IMR-90 (cell line): ENCODE results near the gene NADK. TPM values are rescaled to one million over a fixed set of nuclear protein-coding genes. Genes with fewer than 3 reads are reported as not detected.

Experiments used
- ATAC-seq: fragments of 200-7000 bp; cut with Tn5 transposase; 2 replicates; pipeline ENCODE4 v1.9.1; 2020; ENCODE audit warnings: low read depth, mild to moderate bottlenecking, moderate library complexity
- BruUV-seq: library from RNA; stranded (reverse); fragments of 400-500 nt; replicated peaks from 2 replicates; lab custom pipeline; 2021; lab: Mats Ljungman, UMichigan
- CTCF ChIA-PET: fragments of 300-600 bp; formaldehyde crosslinking; extraction: SDS; loops from one replicate; lab custom pipeline; 2021; ENCODE audit warnings: antibody characterized with exemption; lab: Yijun Ruan, JAX
- POLR2A ChIA-PET: fragments of 300-600 bp; sonication (Branson Sonifier 250); formaldehyde crosslinking; loops from one replicate; lab custom pipeline; 2022; ENCODE audit warnings: antibody characterized with exemption; ENCODE audit not compliant: unreplicated experiment; lab: Charles Lee
- DNase-seq: peaks from one replicate; pipeline ENCODE4 v3.0.0; 2013
- H2AFZ ChIP-seq: replicated peaks from 2 replicates; pipeline ENCODE3; 2013; ENCODE audit warnings: low read length, mild to moderate bottlenecking; ENCODE audit not compliant: poor library complexity
- H2AK5ac ChIP-seq: 2 replicates; pipeline ENCODE4 v1.6.1; 2013; ENCODE audit warnings: low read depth, low read length, inconsistent platforms
- H2AK9ac ChIP-seq: replicated peaks from 2 replicates; pipeline ENCODE3; 2013; ENCODE audit warnings: mild to moderate bottlenecking, low read depth, low read length, moderate library complexity; ENCODE audit not compliant: poor library complexity
- H2BK120ac ChIP-seq: 2 replicates; pipeline ENCODE4 v1.6.1; 2013; ENCODE audit warnings: low read depth, low read length, inconsistent platforms
- H2BK15ac ChIP-seq: 3 replicates; pipeline ENCODE4 v1.6.1; 2013; ENCODE audit warnings: low read depth, low read length, inconsistent platforms
- H2BK20ac ChIP-seq: 2 replicates; pipeline ENCODE4 v1.6.1; 2013; ENCODE audit warnings: low read depth, mild to moderate bottlenecking, inconsistent platforms, low read length, moderate library complexity
- H2BK5ac ChIP-seq: 2 replicates; pipeline ENCODE4 v1.6.1; 2013; ENCODE audit warnings: mild to moderate bottlenecking, low read depth, low read length, inconsistent platforms; ENCODE audit not compliant: poor library complexity, severe bottlenecking
- H3K14ac ChIP-seq: replicated peaks from 2 replicates; pipeline ENCODE4 v1.6.1; 2013; ENCODE audit warnings: low read depth, low read length, inconsistent platforms
- H3K18ac ChIP-seq: 2 replicates; pipeline ENCODE4 v1.6.1; 2013; ENCODE audit warnings: low read depth, low read length, control low read depth
- H3K23ac ChIP-seq: 2 replicates; pipeline ENCODE4 v1.6.1; 2013; ENCODE audit warnings: low read depth, low read length, inconsistent platforms
- H3K27ac ChIP-seq: 2 replicates; pipeline ENCODE4 v1.5.1; 2013; ENCODE audit warnings: mild to moderate bottlenecking, control low read depth, low read length; ENCODE audit not compliant: insufficient read depth
- H3K27me3 ChIP-seq: 2 replicates; pipeline ENCODE4 v1.6.1; 2013; ENCODE audit warnings: low read length; ENCODE audit not compliant: control insufficient read depth, insufficient read depth
- H3K36me3 ChIP-seq: 2 replicates; pipeline ENCODE4 v1.6.1; 2013; ENCODE audit warnings: low read length, mixed read lengths; ENCODE audit not compliant: control insufficient read depth, insufficient read depth
- H3K4ac ChIP-seq: 2 replicates; pipeline ENCODE4 v1.6.1; 2013; ENCODE audit warnings: low read depth, low read length, inconsistent platforms
- H3K4me1 ChIP-seq: 2 replicates; pipeline ENCODE4 v1.6.1; 2013; ENCODE audit warnings: low read length, mixed read lengths; ENCODE audit not compliant: control insufficient read depth, insufficient read depth
- H3K4me2 ChIP-seq: 2 replicates; pipeline ENCODE4 v1.6.1; 2013; ENCODE audit warnings: low read depth, mild to moderate bottlenecking, control low read depth, low read length, moderate library complexity
- H3K4me3 ChIP-seq: 2 replicates; pipeline ENCODE4 v1.5.1; 2013; ENCODE audit warnings: low read depth, mild to moderate bottlenecking, control low read depth, low read length, moderate library complexity; ENCODE audit not compliant: insufficient read depth
- H3K56ac ChIP-seq: 2 replicates; pipeline ENCODE4 v1.6.1; 2013; ENCODE audit warnings: low read length, inconsistent platforms; ENCODE audit not compliant: insufficient read depth; ENCODE audit errors: extremely low read depth
- H3K79me1 ChIP-seq, 2 experiments: 2 replicates each; pipeline ENCODE4 v1.6.1; 2013; ENCODE audit warnings: low read length in 2 of 2, inconsistent platforms in 1 of 2, low read depth in 1 of 2
- H3K9ac ChIP-seq: 2 replicates; pipeline ENCODE4 v1.6.1; 2013; ENCODE audit warnings: low read depth, low read length, control low read depth
- H3K9me1 ChIP-seq: 2 replicates; pipeline ENCODE4 v1.6.1; 2013; ENCODE audit warnings: low read length, inconsistent platforms; ENCODE audit not compliant: insufficient read depth
- H3K9me3 ChIP-seq: 2 replicates; pipeline ENCODE4 v1.6.1; 2013; ENCODE audit warnings: low read length; ENCODE audit not compliant: control insufficient read depth, insufficient read depth
- H4K20me1 ChIP-seq: 2 replicates; pipeline ENCODE4 v1.6.1; 2013; ENCODE audit warnings: low read length, inconsistent platforms; ENCODE audit not compliant: insufficient read depth
- H4K5ac ChIP-seq: 2 replicates; pipeline ENCODE4 v1.6.1; 2013; ENCODE audit warnings: mild to moderate bottlenecking, low read depth, low read length, control low read depth
- H4K8ac ChIP-seq, 2 experiments: 2 replicates each; pipeline ENCODE4 v1.6.1; 2013; ENCODE audit warnings: low read depth in 2 of 2, low read length in 2 of 2, control low read depth in 1 of 2, inconsistent platforms in 1 of 2
- H4K91ac ChIP-seq: 2 replicates; pipeline ENCODE4 v1.6.1; 2013; ENCODE audit warnings: low read depth, low read length, inconsistent platforms; ENCODE audit not compliant: insufficient read depth
- BHLHE40 ChIP-seq: fragments of 150-350 bp; IDR thresholded peaks from 2 replicates; pipeline ENCODE4 v1.6.1; 2016; ENCODE audit warnings: mild to moderate bottlenecking, low read depth, low read length
- ELK1 ChIP-seq: fragments of 150-350 bp; IDR thresholded peaks from 2 replicates; pipeline ENCODE4 v1.6.1; 2016; ENCODE audit warnings: low read depth, mild to moderate bottlenecking, low read length, moderate library complexity, borderline replicate concordance
- MXI1 ChIP-seq: IDR thresholded peaks from 2 replicates; pipeline ENCODE4 v1.6.1; 2012; ENCODE audit warnings: low read depth, mild to moderate bottlenecking, low read length, moderate library complexity, borderline replicate concordance
- POLR2A ChIP-seq: IDR thresholded peaks from 2 replicates; pipeline ENCODE4 v1.6.1; 2012; ENCODE audit warnings: mild to moderate bottlenecking, low read depth, low read length
- RCOR1 ChIP-seq: IDR thresholded peaks from 2 replicates; pipeline ENCODE4 v1.6.1; 2012; ENCODE audit warnings: mild to moderate bottlenecking, low read length, improper control_type of control experiment; ENCODE audit not compliant: insufficient replicate concordance
- SMC3 ChIP-seq: fragments of 150-350 bp; IDR thresholded peaks from 2 replicates; pipeline ENCODE4 v1.6.1; 2016; ENCODE audit warnings: low read depth, mild to moderate bottlenecking, antibody characterized with exemption, low read length, moderate library complexity
- USF2 ChIP-seq: fragments of 150-350 bp; IDR thresholded peaks from 2 replicates; pipeline ENCODE4 v1.6.1; 2017; ENCODE audit warnings: mild to moderate bottlenecking, antibody characterized with exemption, low read length, low read depth
- WGBS, 2 experiments: methylation state at CpG; one replicate each; pipeline versions ENCODE4 v1.1.5 to v1.1.7; 2013; ENCODE audit warnings: missing lambda C conversion rate in 2 of 2; ENCODE audit not compliant: insufficient read length in 1 of 2; ENCODE audit errors: extremely low coverage in 2 of 2; 5-methylcytosine and 5-hydroxymethylcytosine counted together
- dilution Hi-C: fragments of 300-500 bp; cut with HindIII; formaldehyde crosslinking; loops from one replicate; pipeline ENCODE4 v1.14.3; 2018; ENCODE audit warnings: low sequenced_read_pairs; ENCODE audit not compliant: unreplicated experiment
- in situ Hi-C: fragments of 300-500 bp; cut with MboI; formaldehyde crosslinking; loops from 3 replicates; pipeline ENCODE4 v1.14.3; 2019; ENCODE audit warnings: low sequenced_read_pairs, inconsistent platforms, mixed read lengths
- intact Hi-C: fragments of 100-400 bp; cut with micrococcal nuclease; formaldehyde crosslinking; loops from 2 replicates; pipeline ENCODE4 v1.10.0; 2022
- polyA plus RNA-seq, 3 experiments: library from polyadenylated mRNA; depleted of rRNA; stranded (reverse); fragments of >200 nt; gene quantifications; 2 replicates each; pipeline ENCODE4 v1.2.3, GENCODE V29; 2012; ENCODE audit warnings: low replicate concordance in 1 of 3
- total RNA-seq: library from RNA; depleted of rRNA; stranded (reverse); fragments of >200 nt; gene quantifications from 2 replicates; pipeline ENCODE4 v1.2.3, GENCODE V29; 2012

The NADK gene
- total and polyA plus RNA-seq, 2 of the 4 experiments (the other 2 are of a cell fraction) = 12.5 to 56.1 TPM

DNA sequence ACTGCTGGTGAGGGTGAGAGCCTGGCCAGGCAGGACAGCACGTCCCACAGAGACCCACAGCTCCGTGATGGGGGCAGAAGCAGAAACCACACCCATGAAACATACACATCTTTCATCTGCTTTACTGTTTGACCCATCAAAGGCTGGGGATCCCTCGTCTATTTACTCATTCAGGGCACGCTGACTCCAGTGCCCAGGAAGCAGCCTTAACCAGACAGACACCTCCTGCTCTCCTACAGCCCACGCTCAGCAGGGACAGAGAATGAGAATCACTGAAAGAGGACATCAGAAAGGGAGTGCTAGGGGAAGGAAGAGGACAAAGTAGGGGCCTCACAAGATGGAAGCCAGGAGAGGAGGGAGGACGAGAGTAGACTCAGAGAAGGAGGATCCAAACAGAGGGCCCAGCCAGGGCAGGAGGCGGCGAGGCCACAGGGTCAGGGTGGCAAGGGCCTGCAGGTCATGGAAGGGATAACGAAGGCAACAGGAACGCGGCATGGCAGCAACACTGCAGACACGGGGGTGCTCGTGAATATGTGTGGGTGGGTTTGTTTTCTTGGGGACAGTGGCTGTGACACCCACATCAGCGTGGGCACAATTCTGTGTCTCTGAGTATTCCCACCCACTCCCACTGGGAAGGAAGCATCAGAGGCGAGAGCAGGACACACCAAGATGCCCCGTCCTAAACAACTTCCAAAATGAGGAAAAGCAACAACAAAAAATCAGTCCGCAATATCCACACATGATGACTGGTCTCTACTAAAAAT, 15.4 kb upstream of the NADK start:
- H3K79me1 ChIP-seq = peaks cover 59 to 84% of the 10 kb centered on the region in 2 experiments
- H3K36me3 ChIP-seq = peaks cover 78% of the 10 kb centered on the region
- H2AK5ac ChIP-seq = no peak overlapping the region
- in situ Hi-C loops = loop anchor here (10.0 kb wide), 1 partner anchor 91 kb away; no protein-coding TSS in a partner anchor
- H4K20me1 ChIP-seq = peaks cover 78% of the 10 kb centered on the region
- no peaks in the 10 kb centered on the region for H3K9me1 ChIP-seq
- H2BK120ac ChIP-seq = no peak overlapping the region
- no TSS peak for BruUV-seq
- H2BK15ac ChIP-seq = no peak overlapping the region
- DNase-seq = no peak
- no peak overlapping the region for H3K4me3 ChIP-seq
- TF ChIP-seq SMC3 (no peak), ELK1 (no peak), POLR2A (no peak), USF2 (no peak), MXI1 (no peak), RCOR1 (no peak), BHLHE40 (no peak)
- no peak overlapping the region for H3K4me2 ChIP-seq
- no peak overlapping the region for H2AK9ac ChIP-seq
- no peak overlapping the region for H4K8ac ChIP-seq
- H3K27me3 ChIP-seq = no peaks in the 10 kb centered on the region
- no peak overlapping the region for H4K91ac ChIP-seq
- no peak overlapping the region for H2AFZ ChIP-seq
- H3K4me1 ChIP-seq = no peaks in the 10 kb centered on the region
- H3K4ac ChIP-seq = no peak overlapping the region
- WGBS, 2 experiments = 95% methylated on average over 6 of the region's 17 CpGs; no CpG with 5 or more reads in 1 of the 2 experiments
- no peak overlapping the region for H3K27ac ChIP-seq
- ATAC-seq = no peak
- H4K5ac ChIP-seq = no peak overlapping the region
- H3K14ac ChIP-seq = no peak overlapping the region
- H3K23ac ChIP-seq = no peak overlapping the region
- no peak overlapping the region for H3K56ac ChIP-seq
- ChIA-PET CTCF (no interaction called here), POLR2A (no interaction called here)
- no peak overlapping the region for H3K9ac ChIP-seq
- no peak overlapping the region for H2BK5ac ChIP-seq
- no peak overlapping the region for H3K18ac ChIP-seq
- no peak overlapping the region for H2BK20ac ChIP-seq
- dilution Hi-C loops = no loop called here
- H3K9me3 ChIP-seq = no peaks in the 10 kb centered on the region
- intact Hi-C loops = no loop called here
